Measurements from ENCODE around the gene APOBEC3F. TPM values are rescaled to one million over a fixed set of nuclear protein-coding genes. Genes with fewer than 3 reads are reported as not detected.

Gene APOBEC3F
- total and polyA plus RNA-seq, 2 of the 13 experiments (the other 11 are each of a cell fraction or from before 2014, with no cell fraction given): 2.9 to 3.7 TPM

DNA sequence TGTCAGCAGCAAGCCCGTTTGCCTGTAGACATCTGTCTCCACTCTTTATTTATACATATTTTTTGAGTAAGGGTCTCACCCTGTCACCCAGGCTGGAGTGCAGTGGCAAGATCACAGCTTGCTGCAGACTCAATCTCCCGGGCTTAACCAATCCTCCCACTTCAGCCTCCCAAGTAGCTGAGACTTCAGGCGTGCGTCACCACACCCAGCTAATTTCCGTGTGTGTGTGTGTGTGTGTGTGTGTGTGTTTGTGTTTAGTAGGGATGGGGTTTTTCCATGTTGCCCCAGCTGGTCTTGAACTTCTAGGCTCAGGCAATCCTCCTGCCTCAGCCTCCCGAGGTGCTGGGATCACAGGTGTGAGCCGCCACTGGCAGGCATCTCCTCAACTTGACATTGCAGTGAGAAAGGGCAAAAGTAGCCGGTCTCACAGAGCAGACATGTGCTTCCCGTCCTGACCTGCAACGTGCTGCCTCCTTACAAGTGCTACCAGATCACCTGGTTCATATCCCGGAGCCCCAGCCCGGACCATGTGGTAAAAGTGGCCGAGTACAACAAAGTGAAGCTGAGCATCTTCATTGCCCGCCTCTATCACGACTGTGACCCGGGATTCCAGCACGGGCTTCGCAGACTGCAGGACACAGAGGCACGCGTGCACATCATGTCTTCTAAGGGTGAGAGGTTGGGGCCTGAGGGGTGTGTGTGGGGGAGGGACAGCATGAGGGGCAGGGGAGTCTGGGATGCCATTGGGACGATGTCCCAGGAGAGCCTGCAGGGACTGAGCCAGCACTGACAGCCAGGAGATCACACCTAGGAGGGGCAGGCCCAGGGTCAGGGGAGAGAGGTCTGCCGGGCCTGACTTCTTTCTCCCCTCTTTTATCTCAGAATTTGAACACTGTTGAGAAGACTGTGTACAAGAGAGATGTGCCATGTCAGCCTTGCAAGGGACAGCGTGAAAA lies 50.7 kb downstream of the APOBEC3F start (continued):
- TF ChIP-seq, protein P1, sequence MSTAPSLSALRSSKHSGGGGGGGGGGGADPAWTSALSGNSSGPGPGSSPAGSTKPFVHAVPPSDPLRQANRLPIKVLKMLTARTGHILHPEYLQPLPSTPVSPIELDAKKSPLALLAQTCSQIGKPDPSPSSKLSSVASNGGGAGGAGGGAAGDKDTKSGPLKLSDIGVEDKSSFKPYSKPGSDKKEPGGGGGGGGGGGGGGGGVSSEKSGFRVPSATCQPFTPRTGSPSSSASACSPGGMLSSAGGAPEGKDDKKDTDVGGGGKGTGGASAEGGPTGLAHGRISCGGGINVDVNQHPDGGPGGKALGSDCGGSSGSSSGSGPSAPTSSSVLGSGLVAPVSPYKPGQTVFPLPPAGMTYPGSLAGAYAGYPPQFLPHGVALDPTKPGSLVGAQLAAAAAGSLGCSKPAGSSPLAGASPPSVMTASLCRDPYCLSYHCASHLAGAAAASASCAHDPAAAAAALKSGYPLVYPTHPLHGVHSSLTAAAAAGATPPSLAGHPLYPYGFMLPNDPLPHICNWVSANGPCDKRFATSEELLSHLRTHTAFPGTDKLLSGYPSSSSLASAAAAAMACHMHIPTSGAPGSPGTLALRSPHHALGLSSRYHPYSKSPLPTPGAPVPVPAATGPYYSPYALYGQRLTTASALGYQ (CRISPR knock-in tag; IDR thresholded peaks at IDR 0.05): no peak
- TF ChIP-seq, protein P2, sequence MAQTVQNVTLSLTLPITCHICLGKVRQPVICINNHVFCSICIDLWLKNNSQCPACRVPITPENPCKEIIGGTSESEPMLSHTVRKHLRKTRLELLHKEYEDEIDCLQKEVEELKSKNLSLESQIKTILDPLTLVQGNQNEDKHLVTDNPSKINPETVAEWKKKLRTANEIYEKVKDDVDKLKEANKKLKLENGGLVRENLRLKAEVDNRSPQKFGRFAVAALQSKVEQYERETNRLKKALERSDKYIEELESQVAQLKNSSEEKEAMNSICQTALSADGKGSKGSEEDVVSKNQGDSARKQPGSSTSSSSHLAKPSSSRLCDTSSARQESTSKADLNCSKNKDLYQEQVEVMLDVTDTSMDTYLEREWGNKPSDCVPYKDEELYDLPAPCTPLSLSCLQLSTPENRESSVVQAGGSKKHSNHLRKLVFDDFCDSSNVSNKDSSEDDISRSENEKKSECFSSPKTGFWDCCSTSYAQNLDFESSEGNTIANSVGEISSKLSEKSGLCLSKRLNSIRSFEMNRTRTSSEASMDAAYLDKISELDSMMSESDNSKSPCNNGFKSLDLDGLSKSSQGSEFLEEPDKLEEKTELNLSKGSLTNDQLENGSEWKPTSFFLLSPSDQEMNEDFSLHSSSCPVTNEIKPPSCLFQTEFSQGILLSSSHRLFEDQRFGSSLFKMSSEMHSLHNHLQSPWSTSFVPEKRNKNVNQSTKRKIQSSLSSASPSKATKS (CRISPR knock-in tag; IDR thresholded peaks at IDR 0.05): no peak
- TF ChIP-seq, protein P3, sequence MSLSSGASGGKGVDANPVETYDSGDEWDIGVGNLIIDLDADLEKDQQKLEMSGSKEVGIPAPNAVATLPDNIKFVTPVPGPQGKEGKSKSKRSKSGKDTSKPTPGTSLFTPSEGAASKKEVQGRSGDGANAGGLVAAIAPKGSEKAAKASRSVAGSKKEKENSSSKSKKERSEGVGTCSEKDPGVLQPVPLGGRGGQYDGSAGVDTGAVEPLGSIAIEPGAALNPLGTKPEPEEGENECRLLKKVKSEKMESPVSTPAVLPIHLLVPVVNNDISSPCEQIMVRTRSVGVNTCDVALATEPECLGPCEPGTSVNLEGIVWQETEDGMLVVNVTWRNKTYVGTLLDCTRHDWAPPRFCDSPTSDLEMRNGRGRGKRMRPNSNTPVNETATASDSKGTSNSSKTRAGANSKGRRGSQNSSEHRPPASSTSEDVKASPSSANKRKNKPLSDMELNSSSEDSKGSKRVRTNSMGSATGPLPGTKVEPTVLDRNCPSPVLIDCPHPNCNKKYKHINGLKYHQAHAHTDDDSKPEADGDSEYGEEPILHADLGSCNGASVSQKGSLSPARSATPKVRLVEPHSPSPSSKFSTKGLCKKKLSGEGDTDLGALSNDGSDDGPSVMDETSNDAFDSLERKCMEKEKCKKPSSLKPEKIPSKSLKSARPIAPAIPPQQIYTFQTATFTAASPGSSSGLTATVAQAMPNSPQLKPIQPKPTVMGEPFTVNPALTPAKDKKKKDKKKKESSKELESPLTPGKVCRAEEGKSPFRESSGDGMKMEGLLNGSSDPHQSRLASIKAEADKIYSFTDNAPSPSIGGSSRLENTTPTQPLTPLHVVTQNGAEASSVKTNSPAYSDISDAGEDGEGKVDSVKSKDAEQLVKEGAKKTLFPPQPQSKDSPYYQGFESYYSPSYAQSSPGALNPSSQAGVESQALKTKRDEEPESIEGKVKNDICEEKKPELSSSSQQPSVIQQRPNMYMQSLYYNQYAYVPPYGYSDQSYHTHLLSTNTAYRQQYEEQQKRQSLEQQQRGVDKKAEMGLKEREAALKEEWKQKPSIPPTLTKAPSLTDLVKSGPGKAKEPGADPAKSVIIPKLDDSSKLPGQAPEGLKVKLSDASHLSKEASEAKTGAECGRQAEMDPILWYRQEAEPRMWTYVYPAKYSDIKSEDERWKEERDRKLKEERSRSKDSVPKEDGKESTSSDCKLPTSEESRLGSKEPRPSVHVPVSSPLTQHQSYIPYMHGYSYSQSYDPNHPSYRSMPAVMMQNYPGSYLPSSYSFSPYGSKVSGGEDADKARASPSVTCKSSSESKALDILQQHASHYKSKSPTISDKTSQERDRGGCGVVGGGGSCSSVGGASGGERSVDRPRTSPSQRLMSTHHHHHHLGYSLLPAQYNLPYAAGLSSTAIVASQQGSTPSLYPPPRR (CRISPR knock-in tag; IDR thresholded peaks at IDR 0.05; ENCODE audit: borderline replicate concordance): no peak
- TF ChIP-seq, protein P4, sequence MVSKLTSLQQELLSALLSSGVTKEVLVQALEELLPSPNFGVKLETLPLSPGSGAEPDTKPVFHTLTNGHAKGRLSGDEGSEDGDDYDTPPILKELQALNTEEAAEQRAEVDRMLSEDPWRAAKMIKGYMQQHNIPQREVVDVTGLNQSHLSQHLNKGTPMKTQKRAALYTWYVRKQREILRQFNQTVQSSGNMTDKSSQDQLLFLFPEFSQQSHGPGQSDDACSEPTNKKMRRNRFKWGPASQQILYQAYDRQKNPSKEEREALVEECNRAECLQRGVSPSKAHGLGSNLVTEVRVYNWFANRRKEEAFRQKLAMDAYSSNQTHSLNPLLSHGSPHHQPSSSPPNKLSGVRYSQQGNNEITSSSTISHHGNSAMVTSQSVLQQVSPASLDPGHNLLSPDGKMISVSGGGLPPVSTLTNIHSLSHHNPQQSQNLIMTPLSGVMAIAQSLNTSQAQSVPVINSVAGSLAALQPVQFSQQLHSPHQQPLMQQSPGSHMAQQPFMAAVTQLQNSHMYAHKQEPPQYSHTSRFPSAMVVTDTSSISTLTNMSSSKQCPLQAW (CRISPR knock-in tag; IDR thresholded peaks at IDR 0.05): no peak
- TF ChIP-seq, protein P5, sequence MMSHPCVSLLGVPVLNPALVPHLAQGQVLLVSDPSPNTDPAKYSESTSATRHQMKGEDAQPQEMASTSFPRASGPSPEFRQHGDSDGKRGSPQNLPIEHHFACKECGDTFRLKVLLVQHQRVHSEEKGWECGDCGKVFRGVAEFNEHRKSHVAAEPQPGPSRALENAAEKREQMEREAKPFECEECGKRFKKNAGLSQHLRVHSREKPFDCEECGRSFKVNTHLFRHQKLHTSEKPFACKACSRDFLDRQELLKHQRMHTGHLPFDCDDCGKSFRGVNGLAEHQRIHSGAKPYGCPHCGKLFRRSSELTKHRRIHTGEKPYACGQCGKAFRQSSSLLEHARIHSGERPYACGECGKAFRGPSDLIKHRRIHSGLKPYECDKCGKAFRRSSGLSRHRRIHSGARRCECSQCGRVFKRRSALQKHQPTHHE (CRISPR knock-in tag; IDR thresholded peaks at IDR 0.05; ENCODE audit: borderline replicate concordance): no peak
- TF ChIP-seq ZNF180 (CRISPR knock-in tag; IDR thresholded peaks at IDR 0.05; ENCODE audit: borderline replicate concordance, low read depth) (no peak), SKI (IDR thresholded peaks at IDR 0.05; ENCODE audit: partially characterized antibody) (no peak), HDAC6 (IDR thresholded peaks at IDR 0.05; ENCODE audit: low read depth, low read length) (no peak), SETDB1 (CRISPR knock-in tag; IDR thresholded peaks at IDR 0.05; ENCODE audit: borderline replicate concordance) (no peak), ZSCAN29 (CRISPR knock-in tag; conservative IDR thresholded peaks at IDR 0.05) (no peak)
